Tibial artery (tissue), 4 donors: ENCODE measurements around the gene LMF2.

Experiments used
- DNase-seq, 2 donors: peaks; one replicate each; pipeline ENCODE4 v3.0.0-alpha.2; 2019
- H3K27ac ChIP-seq, 2 donors: fragments of 200-600 bp; sonication (generic) in 1 of 2; 1 replicate in 1 of 2; 2 replicates in 1 of 2; pipeline ENCODE4 v1.5.1; 2018 to 2019; ENCODE audit warnings: mild to moderate bottlenecking in 1 of 2
- H3K27me3 ChIP-seq, 2 donors: fragments of 200-600 bp; sonication (generic) in 1 of 2; one replicate each; pipeline versions ENCODE4 v1.5.1 to v1.6.0; 2016 to 2019
- H3K36me3 ChIP-seq, 3 donors: fragments of 200-600 bp; sonication (generic) in 2 of 3; one replicate each; pipeline ENCODE4 v1.5.1; 2016 to 2019; ENCODE audit warnings: mild to moderate bottlenecking in 2 of 3
- H3K4me1 ChIP-seq, 4 donors: fragments of 200-600 bp; sonication (generic) in 2 of 4; 1 replicate in 3 of 4; 2 replicates in 1 of 4; pipeline ENCODE4 v1.5.1; 2016 to 2019
- H3K4me3 ChIP-seq, 2 donors: fragments of 200-600 bp; sonication (generic) in 1 of 2; 1 replicate in 1 of 2; 2 replicates in 1 of 2; pipeline ENCODE4 v1.5.1; 2018 to 2019; ENCODE audit warnings: mild to moderate bottlenecking in 2 of 2
- H3K9me3 ChIP-seq, 3 donors: fragments of 200-600 bp; sonication (generic) in 1 of 3; one replicate each; pipeline ENCODE4 v1.5.1; 2016 to 2019
- intact Hi-C: fragments of 100-400 bp; cut with DNase I; formaldehyde crosslinking; loops from one replicate; pipeline ENCODE4 v1.15.0; 2023; ENCODE audit warnings: low total_unique reads
- TF ChIP-seq, protein P1 (sequence below), 2 experiments: fragments of 200-600 bp in 1 of 2; fragments of 450-650 bp in 1 of 2; IDR thresholded peaks; one replicate each; pipeline ENCODE4 v1.5.1; 2017 to 2019; ENCODE audit warnings: antibody characterized with exemption in 2 of 2, mild to moderate bottlenecking in 1 of 2, moderate library complexity in 1 of 2

LMF2 gene

DNA sequence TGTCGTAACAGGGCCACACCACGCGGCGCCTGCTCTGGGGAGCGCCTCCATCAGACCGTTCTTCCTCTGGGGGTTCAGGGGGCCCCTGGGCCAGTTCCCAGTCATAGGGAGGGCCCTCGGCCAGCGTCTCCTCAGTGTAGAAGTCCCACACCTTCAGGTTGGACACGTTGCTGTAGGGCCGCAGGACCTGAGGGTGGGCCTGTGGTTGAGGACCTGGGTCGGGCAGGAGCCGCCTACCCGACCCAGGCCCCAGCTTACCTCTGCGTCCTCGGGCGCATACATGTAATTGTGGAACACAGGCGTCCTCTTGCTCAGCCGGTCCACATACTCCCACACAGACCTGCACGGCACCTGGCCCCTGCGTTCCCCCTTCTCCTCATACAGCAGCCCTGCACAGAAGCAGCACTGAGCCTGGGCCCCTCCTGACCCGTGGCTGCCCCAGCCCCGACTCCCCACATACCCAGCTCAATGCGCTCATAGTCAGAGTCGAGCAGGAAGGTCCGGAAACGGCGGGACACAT, 52.9 kb downstream of the LMF2 start:
- intact Hi-C loops = no loop called here
- no peak overlapping the region for H3K27ac ChIP-seq
- H3K36me3 ChIP-seq = peaks cover 56 to 89% (median 76%) of the 10 kb centered on the region in 3 donors
- TF ChIP-seq, protein P1, sequence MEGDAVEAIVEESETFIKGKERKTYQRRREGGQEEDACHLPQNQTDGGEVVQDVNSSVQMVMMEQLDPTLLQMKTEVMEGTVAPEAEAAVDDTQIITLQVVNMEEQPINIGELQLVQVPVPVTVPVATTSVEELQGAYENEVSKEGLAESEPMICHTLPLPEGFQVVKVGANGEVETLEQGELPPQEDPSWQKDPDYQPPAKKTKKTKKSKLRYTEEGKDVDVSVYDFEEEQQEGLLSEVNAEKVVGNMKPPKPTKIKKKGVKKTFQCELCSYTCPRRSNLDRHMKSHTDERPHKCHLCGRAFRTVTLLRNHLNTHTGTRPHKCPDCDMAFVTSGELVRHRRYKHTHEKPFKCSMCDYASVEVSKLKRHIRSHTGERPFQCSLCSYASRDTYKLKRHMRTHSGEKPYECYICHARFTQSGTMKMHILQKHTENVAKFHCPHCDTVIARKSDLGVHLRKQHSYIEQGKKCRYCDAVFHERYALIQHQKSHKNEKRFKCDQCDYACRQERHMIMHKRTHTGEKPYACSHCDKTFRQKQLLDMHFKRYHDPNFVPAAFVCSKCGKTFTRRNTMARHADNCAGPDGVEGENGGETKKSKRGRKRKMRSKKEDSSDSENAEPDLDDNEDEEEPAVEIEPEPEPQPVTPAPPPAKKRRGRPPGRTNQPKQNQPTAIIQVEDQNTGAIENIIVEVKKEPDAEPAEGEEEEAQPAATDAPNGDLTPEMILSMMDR (IDR thresholded peaks at IDR 0.05) = no peak
- H3K4me1 ChIP-seq = no peaks in the 10 kb centered on the region
- no peak for DNase-seq
- no peaks in the 10 kb centered on the region for H3K9me3 ChIP-seq
- no peaks in the 10 kb centered on the region for H3K27me3 ChIP-seq
- no peak overlapping the region for H3K4me3 ChIP-seq
